WERI-Rb-1 (cell line): ENCODE data around the gene COL27A1.

Source experiments
- DNase-seq: peaks from one replicate; pipeline ENCODE4 v3.0.0-alpha.2; 2020
- H3K27ac ChIP-seq: fragments of 250-450 bp; sonication (Bioruptor Pico); 2 replicates; pipeline ENCODE4 v1.5.1; 2020; ENCODE audit warnings: mild to moderate bottlenecking, moderate library complexity
- H3K27me3 ChIP-seq: fragments of 250-450 bp; sonication (Bioruptor Pico); 2 replicates; pipeline ENCODE4 v1.5.1; 2021; ENCODE audit warnings: mild to moderate bottlenecking, low read depth, moderate library complexity; ENCODE audit not compliant: insufficient read depth, severe bottlenecking
- H3K36me3 ChIP-seq: fragments of 250-450 bp; sonication (Bioruptor Pico); 2 replicates; pipeline ENCODE4 v1.5.1; 2020; ENCODE audit warnings: mild to moderate bottlenecking, moderate library complexity
- H3K4me3 ChIP-seq: 2 replicates; pipeline ENCODE4 v1.5.1; 2011; ENCODE audit warnings: low read depth, mild to moderate bottlenecking, control low read depth, low read length
- H3K9me3 ChIP-seq: fragments of 250-450 bp; sonication (Bioruptor Pico); 2 replicates; pipeline ENCODE4 v1.5.1; 2021; ENCODE audit warnings: mild to moderate bottlenecking, moderate library complexity; ENCODE audit not compliant: severe bottlenecking
- CTCF ChIP-seq: IDR thresholded peaks from 2 replicates; pipeline ENCODE4 v1.5.1; 2011; ENCODE audit warnings: low read depth, mild to moderate bottlenecking, control low read depth, inconsistent platforms, low read length

Gene COL27A1

GRCh38 chr9:114258218-114258617 lies 102.9 kb downstream of the COL27A1 start:
- Histone ChIP-seq H3K27me3 (no peaks in the 10 kb centered on the region), H3K36me3 (peaks cover 19% of the 10 kb centered on the region), H3K4me3 (no peak overlapping the region), H3K9me3 (no peaks in the 10 kb centered on the region), H3K27ac (peak overlapping the region; percentile 45)
- TF ChIP-seq CTCF = no peak
- no peak for DNase-seq

- Histone ChIP-seq H3K36me3 (peaks cover 19% of the 10 kb centered on the region), H3K27me3 (no peaks in the 10 kb centered on the region), H3K9me3 (no peaks in the 10 kb centered on the region), H3K4me3 (no peak overlapping the region), H3K27ac (peak overlapping the region; percentile 45)
- TF ChIP-seq CTCF = no peak
- DNase-seq = peak; percentile 62
Observed at GRCh38 chr9:114258866-114259797, 103.8 kb downstream of the COL27A1 start.

GRCh38 chr9:114259798-114260523 lies 104.6 kb downstream of the COL27A1 start:
- H3K4me3 ChIP-seq = no peak overlapping the region
- DNase-seq = peak; percentile 71
- H3K36me3 ChIP-seq = peaks cover 19% of the 10 kb centered on the region
- H3K27me3 ChIP-seq = no peaks in the 10 kb centered on the region
- no peak for TF ChIP-seq CTCF
- no peaks in the 10 kb centered on the region for H3K9me3 ChIP-seq
- H3K27ac ChIP-seq = peak overlapping the region; percentile 45

- Histone ChIP-seq H3K4me3 (no peak overlapping the region), H3K9me3 (no peaks in the 10 kb centered on the region), H3K36me3 (peaks cover 14% of the 10 kb centered on the region), H3K27me3 (no peaks in the 10 kb centered on the region), H3K27ac (peak overlapping the region; percentile 60)
- no peak for TF ChIP-seq CTCF
- DNase-seq = peak; percentile 62
Observed at GRCh38 chr9:114261026-114261425, 105.7 kb downstream of the COL27A1 start.

DNA sequence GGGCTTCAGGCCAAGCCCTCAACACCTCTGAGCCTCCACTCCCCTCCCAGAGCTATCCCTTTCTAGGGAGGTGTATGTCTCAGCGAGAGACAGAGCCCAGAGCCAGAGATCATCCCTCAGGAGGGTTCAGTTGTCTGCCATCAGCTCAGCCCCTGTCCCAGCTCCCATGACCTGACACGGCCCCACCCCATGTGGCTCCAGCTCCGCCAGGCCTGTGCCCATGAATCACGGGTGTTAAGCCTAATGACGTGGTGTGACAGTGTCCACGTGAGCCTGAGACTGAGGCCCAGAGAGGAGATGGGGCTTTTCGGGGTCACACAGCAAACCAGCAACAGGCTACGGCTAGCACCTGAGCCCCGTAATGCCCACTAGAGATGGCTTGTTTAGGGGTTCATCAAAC lies 106.7 kb downstream of the COL27A1 start:
- peak; percentile 98 for DNase-seq
- H3K36me3 ChIP-seq = peaks cover 15% of the 10 kb centered on the region
- H3K4me3 ChIP-seq = no peak overlapping the region
- no peaks in the 10 kb centered on the region for H3K9me3 ChIP-seq
- no peaks in the 10 kb centered on the region for H3K27me3 ChIP-seq
- no peak for TF ChIP-seq CTCF
- H3K27ac ChIP-seq = peak overlapping the region; percentile 60
